Activated CD8-positive, alpha-beta memory T cell treated with anti-CD3 and anti-CD28 coated beads for 36 hours (primary cell): ENCODE measurements around the gene MTRFR. TPM values are rescaled to one million over a fixed set of nuclear protein-coding genes. Genes with fewer than 3 reads are reported as not detected.

ENCODE experiments used
- CTCF ChIA-PET: fragments of 350-600 bp; sonication (Branson Sonifier 250); formaldehyde crosslinking; loops from one replicate; lab custom pipeline; 2021; ENCODE audit warnings: antibody characterized with exemption; lab: Charles Lee
- POLR2A ChIA-PET: fragments of 350-600 bp; sonication (Branson Sonifier 250); formaldehyde crosslinking; loops from one replicate; lab custom pipeline; 2021; ENCODE audit warnings: antibody characterized with exemption; lab: Charles Lee
- total RNA-seq, 2 experiments: library from RNA; stranded (reverse); gene quantifications; one replicate each; pipeline ENCODE4 v1.2.3, GENCODE V29; 2021

Gene MTRFR
- total RNA-seq, 2 experiments from 2014 or later: 27.1 to 28.0 TPM

- POLR2A ChIA-PET: no interaction called here
- CTCF ChIA-PET: no interaction called here
Observed at GRCh38 chr12:123286652-123287373, 53.6 kb downstream of the MTRFR start.

- CTCF ChIA-PET: no interaction called here
- POLR2A ChIA-PET: no interaction called here
Observed at GRCh38 chr12:123288751-123289346, 55.6 kb downstream of the MTRFR start.

GRCh38 chr12:123289911-123290310 lies 56.7 kb downstream of the MTRFR start:
- CTCF ChIA-PET: no interaction called here
- POLR2A ChIA-PET: no interaction called here

GRCh38 chr12:123293178-123293760 lies 60.0 kb downstream of the MTRFR start:
- CTCF ChIA-PET: interaction anchor here (1.2 kb wide), 1 partner anchor 9 kb away, joined by 4 read pairs; no protein-coding TSS in a partner anchor
- POLR2A ChIA-PET: no interaction called here

- ChIA-PET CTCF (no interaction called here), POLR2A (interaction anchor here (0.6 kb wide), 1 partner anchor 21 kb away, joined by 3 read pairs; no protein-coding TSS in a partner anchor)
Observed at GRCh38 chr12:123305136-123305535, 71.9 kb downstream of the MTRFR start.

- ChIA-PET CTCF (no interaction called here), POLR2A (interaction anchor here (0.7 kb wide), 1 partner anchor 82 kb away, joined by 9 read pairs; no protein-coding TSS in a partner anchor)
Observed at GRCh38 chr12:123306200-123306599, 73.0 kb downstream of the MTRFR start.

Other genes with a start within 250 kb of the MTRFR start
- 1 to 10 TPM; 9.3 to 9.4 TPM for gene PITPNM2, start 82.3 kb upstream of the MTRFR start, total RNA-seq
- gene MPHOSPH9, start 295 bp upstream of the MTRFR start, total RNA-seq: 10 to 100 TPM; 75.0 to 84.3 TPM
- gene CDK2AP1, start 38.4 kb downstream of the MTRFR start, total RNA-seq: 10 to 100 TPM; 78.8 to 83.0 TPM
- gene SBNO1, start 131.4 kb downstream of the MTRFR start, total RNA-seq: 10 to 100 TPM; 55.9 to 58.6 TPM
- 10 to 100 TPM; 48.6 to 51.6 TPM for gene KMT5A, start 150.7 kb downstream of the MTRFR start, total RNA-seq
- gene RILPL2, start 203.2 kb downstream of the MTRFR start, total RNA-seq: 10 to 100 TPM; 23.8 to 24.3 TPM
- 10 to 100 TPM; 22.2 to 23.7 TPM for gene SNRNP35, start 224.7 kb downstream of the MTRFR start, total RNA-seq